ENCODE results near the gene SLC20A1.

- TF ChIP-seq RFX5 (IDR thresholded peaks at IDR 0.05; ENCODE audit: low read depth, low read length) (no peak), CTCF (conservative IDR thresholded peaks at IDR 0.05; ENCODE audit: low read depth, low read length) (peak; percentile 79), POLR2A (IDR thresholded peaks at IDR 0.05; ENCODE audit: low read depth, low read length) (no peak; the same call in 1 of the 2 replicates), RAD21 (IDR thresholded peaks at IDR 0.05; ENCODE audit: low read length) (peak; percentile 86), SMC3 (IDR thresholded peaks at IDR 0.05; ENCODE audit: low read depth, low read length) (peak; percentile 77), BHLHE40 (IDR thresholded peaks at IDR 0.05; ENCODE audit: low read depth, low read length) (no peak), FOS (IDR thresholded peaks at IDR 0.05; ENCODE audit: low read depth, low read length) (no peak), CEBPB (IDR thresholded peaks at IDR 0.05; ENCODE audit: low read depth, low read length) (no peak), USF2 (IDR thresholded peaks at IDR 0.05; ENCODE audit: low read depth, low read length) (no peak), NFE2L2 (IDR thresholded peaks at IDR 0.05; ENCODE audit: low read depth, low read length) (no peak)
Observed at GRCh38 chr2:112626604-112627059, 19.1 kb upstream of the SLC20A1 start.
